ENCODE results near the gene FCHSD1.

The FCHSD1 gene

DNA sequence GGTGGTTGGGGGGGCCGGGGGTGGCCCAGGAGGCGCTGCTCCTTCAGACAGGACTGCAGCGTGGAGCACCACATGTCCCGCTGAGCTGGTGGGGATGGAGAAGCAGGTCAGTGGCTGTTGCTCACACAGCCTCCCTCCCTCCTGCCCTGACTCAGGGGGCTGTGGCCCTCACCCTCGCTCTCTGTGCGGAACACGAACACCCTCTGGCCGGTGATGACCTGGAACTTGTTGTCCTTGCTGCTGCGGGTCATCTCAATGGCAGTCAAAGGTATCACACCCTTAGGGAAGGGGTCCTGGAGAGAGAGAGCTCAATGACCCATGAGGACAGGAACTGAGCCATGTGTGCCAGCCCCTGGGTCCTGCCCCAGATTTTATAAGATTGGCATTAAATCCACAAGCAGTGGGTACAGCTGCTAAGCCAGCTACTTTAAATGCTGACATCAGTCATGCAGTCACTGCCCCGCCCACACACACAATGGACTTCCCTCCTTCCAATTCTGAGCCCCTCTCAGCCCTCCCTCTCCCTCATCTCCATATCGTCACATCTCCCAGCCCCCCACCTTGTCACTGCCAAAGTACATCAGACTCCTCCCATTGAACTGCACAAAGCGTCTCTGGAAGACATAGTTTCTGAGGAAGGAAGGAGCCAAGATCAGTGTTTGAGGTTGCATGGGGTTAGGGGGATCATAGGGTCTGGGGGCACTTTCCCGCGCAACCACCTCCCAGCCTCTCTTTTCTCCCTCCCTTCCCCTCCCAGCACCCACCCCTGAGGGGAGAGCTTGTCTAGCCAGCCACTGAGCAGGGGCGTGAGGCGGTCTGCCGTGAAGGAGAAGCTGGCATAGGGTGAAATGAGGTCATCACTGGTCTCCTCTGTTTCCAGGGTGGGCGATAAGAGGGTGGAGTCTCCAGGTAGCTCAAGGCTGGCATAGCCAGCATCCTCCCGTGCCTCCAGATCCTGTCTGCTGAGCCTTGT, 21.9 kb upstream of the FCHSD1 start:
- DNase-seq: no peak

DNA sequence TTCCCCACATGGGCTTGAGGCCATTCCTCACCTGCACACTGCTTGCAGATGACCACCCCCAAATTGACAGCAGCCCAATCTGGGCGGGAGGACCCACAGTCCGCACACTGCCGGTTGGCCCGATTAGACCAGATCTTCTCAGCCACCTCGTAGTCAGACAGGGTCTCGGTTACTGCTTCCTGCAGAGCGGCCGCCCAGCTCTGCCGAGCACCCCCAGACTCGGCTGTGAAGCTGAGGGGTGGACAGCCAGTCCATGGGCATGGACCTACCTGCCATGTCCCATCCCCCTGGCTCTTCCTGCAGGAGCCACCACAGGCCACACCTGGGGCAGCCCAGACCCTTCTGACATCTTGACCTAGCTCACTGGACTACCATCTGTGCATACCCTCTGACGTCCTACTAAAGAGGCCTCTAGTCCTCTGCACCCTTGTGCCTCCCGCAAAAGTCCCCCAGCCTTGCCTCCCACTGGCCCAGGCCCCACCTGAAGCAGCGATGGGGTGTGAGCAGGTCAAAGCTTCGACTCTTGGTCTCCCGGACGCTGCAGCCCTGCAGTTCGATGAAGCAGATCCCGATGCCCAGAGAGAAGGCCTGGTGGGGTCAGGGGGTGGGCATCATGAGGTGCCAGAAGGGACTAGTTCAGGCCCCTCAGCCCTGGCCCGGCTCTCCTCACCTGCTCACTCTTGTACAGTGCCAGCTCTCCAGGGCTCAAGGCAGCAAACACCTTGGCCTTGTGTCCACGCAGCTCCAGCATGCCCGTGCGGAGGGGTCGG, 21.0 kb upstream of the FCHSD1 start:
- DNase-seq: no peak

DNA sequence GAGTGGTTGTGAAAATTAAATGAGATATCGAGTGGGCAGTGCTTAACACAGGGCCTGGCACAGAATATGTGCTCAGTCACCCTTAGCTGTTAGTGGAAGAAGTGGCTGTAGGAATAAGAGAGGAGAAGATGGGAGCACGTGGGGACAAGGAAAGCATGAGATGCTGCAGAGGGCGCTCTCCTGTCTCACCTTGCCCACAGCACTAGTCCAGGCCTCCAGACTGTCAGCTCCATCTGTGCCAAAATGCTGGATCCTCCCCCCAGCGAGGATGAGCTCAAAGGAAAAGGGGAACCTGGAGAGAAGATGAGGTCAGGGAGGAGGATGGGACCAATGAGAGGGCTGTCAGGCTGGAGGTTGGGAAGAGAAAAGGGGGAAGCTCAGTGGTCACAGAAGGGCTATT, 18.3 kb upstream of the FCHSD1 start:
- DNase-seq: no peak

DNA sequence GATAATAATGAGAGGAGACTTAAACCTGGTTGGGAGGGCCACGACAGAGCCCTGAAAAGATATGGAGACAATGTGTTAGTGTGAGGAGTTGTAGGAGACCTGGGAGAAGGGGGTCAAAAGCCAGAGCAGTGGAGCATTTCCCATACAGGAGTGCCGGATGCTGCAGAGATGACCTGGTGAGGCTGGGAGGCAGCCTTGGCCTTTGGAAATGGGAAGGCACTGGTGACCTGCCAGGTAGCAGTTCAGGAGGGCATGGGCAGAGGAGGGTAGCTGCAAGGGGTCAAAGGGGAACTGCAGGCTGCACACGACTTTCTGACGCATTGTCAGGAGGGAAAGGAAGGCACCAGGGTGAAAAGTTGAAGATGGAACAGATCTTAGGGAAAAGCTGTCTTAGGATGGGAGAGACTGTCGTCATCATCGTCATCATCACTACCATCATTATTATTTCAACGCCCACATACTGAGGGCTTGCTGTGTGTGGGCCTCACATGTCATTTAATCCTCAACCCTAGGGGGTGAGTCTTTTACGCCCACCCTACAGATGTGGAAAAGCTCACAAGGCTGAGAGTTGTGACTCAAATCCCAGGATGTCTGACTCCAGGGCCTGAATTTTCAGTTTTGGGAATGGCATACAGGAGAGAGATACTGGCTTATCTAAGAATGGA, 17.5 kb upstream of the FCHSD1 start:
- no peak for DNase-seq

DNA sequence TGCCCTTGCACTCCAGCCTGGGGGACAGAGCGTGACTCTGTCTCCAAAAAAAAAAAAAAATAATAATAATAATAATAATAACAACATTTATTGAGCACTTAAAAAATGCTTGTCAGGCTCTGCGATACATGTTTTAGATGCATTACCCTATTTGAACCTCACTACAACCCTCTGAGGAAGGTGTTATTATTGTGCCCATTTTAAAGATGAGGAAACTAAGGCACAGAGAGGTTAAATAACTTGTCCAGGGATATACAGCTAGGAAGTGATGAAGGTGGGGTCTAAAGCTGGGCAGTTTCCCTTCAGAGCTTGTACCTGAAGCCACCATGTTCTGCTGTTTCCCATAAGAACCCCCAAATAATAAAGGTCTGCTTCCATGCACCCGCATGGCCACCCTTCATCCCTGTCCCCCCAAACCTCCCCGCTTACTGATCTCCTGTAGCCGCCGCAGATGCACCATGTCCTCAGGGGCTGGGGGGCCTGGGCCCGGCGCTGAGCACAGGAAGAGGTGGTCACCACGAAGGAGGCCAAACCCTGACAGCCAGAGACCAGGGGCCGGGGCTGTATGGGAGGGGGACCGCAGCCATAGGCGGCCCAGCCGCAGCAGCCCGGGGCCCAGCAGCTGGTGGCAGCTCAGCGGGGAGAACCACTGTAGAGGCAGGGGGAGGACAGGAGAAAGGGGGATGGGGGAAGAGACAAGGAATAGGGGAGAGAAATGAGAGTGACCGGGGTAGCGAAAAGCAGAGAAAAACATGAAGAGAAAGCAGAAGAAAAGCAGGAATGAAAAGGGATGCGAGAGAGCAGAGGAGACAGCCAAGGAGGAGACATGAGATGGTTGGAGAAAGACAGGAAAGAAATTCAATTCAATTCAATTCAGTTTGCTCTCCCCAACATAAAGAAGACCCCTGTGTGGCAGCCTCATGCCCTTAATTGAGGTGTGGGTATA, 15.1 kb upstream of the FCHSD1 start:
- no peak for DNase-seq

DNA sequence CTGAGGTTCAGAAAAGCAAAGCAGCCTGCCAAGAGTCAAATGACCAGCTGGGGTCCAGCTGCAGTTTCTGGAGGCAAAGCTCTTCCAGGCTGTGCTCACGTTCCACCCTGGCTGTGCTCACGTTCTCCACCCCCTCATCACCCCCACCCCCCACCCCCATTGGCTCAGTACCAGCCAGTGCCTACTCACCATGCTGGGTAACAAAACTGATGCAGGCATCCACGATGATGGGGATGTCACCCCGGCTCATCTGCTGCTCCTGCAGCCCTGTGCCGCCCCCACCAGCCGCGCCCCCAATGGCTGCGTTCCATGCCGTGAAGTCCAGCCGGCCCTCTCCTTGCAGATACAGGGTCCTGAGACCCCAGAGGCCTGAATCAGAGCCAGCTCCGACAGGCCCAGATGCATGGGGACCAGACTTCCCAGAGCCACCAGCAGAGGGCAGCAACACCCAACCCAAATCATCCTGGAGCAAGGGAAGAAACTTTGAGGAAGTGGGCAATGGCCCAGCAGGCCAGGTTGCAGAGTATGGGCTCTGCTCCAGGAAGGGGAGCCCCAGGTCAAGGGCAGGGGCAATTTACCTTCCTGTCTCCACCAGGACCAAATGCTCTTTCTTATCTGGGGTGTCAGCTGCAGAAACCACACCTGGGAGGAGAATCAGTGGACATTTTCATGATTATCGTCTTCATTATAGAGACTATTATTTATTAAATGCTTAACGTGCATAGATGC, 13.7 kb upstream of the FCHSD1 start:
- DNase-seq: peak; percentile 19

DNA sequence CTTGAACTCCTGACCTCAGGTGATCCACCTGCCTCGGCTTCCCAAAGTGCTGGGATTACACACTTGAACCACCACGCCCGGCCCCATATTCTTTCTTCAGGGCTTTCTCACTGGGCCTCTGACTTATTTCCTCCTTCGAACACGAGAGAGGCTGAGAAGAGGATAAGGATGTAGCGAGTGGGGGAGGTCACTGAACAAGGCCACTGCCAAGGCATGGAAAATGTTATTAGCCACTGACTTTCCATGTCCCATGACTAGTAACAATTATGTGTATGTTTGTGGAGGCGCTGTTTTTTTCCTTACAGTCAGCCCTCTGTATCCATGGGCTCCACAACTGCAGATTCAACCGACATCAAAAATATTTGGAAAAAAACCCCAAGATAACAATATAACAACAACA, 12.3 kb upstream of the FCHSD1 start:
- no peak for DNase-seq

DNA sequence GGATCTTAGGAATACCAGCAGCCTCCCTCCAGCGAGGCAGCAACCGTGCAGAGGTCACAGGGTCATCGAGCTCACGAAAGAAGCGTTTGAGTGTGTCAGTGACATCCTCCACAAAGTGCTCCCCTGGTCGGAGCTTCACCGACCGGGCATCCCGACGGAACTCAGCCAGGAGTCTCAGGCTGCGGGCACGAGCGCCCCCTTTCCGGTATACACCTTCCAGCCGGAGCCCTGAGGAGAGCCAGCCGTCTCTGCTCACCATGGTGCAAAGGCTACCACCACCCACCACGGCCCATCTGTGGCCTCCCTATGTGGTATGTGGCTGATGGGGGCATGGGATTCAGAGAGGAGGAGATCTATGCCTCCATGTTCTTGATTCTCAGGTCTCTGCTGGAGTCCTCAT, 10.8 kb upstream of the FCHSD1 start:
- DNase-seq: no peak

DNA sequence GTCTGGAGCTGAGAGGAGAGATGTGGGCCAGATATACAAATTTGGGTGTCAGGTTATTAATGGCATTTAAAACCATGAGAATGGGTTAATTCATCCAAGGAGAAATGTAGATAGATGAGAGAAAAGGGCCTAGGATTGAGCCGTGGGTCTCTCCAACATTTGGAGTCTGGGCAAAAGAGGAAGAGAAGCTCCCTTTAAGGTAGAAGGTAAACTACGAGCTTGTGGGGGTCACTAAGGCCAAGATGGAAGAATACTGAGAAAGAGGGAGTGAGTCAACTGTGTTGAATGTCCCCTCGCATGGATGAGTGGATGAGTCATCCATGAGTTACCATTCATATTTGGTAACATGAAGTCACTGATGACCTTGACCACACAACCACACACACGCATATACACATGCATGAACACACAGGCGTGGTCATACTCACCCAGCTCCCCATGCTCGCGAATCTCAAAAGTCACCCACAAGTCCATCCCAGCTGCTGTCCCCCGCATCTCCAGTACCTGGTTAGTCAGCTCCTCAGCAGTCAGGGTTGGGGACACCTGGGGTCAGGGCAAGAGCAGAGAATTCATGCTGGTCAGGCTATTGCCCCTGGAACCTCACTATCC, 6.8 kb upstream of the FCHSD1 start:
- no peak for DNase-seq

DNA sequence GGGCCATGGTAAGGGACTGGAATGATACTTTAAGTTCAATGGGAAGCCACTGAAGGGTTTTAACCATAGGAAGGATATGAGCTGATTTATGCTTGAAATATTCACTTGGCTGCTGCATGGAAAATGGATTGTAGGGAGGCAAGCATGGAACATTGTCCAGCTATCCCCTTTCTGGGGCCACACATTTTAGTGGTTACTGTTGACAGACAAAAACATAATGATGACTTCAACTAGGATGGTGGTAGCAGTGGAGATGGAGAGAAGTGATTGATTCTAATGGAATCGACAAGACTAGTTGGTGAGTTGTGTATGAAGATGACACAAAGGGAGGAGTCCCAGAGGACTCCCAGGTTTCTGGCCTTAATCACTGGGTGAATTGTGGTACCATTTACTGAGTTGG, 6.2 kb upstream of the FCHSD1 start:
- no peak for DNase-seq

DNA sequence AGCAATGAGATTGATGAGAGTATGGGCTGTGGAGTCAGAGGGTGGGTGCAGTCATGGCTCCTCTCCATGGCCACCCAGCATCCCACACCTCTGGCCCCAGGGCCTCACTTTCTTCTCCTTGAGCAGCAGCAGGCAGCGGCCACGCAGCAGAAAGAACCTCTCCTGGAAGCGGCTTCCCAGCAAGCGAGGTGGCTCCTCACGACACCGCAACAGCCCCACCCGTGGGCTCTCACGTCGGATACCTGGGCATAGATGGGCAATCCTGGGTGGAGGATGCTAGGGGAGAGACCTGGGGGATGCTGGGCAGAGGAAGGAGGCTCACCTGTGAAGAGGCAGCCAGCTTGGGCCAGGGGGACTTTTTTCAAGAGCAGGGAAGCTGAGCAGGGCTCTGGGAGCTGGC, 5.2 kb upstream of the FCHSD1 start:
- DNase-seq: no peak

DNA sequence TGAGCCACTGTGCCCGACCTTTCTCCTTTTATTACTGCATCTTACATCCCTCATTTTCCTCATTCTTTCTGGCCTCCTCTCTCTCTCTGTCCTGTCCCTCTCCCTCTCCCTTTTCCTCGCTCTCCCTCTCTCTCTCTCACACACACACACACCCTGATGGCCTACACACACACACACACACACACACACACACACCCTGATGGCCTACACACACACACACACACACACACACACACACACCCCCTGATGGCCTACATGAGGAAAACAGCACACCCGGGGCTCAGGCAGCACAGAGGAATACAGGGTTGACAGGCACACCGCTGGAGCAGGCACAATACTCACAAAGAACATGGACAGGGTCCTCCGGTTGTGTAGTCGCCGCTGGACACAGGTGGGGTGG, 3.8 kb upstream of the FCHSD1 start:
- no peak for DNase-seq

DNA sequence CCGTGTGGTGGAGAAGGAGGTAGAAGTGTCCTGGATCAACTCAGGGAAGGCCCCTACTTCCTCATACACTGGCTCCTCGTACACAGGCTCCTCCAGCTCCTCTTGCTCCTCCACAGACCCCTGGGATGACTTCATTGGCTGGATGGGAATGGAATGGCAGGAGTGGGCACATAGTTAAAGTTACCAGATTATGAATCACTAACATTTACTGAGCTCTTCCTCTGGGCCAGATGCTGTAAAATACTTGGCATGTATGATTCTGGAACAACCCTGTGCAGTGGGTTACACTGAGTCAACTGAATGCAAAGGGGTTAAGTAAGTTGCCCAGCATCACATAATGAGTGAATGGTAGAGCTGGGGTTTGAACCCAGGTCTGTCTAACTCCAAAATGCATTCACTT, 3.1 kb upstream of the FCHSD1 start:
- DNase-seq: no peak

DNA sequence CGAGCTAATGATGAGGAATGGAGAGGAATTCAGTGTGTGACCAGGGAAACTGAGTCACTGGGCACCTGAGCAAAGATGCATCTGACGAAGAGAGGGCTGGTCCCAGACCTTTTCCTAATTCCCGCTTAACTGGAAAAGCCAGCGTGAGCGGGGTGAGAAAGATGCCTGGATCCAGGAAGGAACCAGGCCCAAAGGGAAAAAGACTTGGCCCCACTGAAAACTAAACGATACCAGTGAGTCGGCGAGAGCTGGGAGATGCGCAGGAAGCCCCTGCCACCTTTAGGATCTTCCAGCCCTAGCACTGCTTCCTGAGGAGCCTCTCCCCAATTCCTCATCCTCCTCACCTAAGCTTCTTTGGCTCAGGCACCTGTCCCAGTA, 499 bp upstream of the FCHSD1 start:
- no peak for DNase-seq

DNA sequence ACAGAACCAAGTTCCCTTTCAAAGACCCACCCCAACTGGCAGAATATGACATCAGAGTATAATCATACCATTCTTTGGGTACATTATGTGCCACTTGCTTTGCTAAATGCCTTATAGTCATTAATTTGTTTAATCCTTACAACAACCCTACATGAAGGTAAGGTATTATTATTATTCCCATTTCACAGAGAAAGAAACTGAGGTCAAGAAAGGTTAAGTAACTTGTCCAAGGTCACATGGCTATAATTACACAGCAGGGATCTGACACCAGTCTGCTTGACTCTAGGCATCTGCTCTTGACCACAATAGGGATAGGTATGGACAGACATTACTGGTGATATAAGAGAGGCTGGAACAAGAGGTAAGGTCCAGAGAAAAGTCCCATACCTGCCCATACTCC, 1.2 kb downstream of the FCHSD1 start:
- no peak for DNase-seq

DNA sequence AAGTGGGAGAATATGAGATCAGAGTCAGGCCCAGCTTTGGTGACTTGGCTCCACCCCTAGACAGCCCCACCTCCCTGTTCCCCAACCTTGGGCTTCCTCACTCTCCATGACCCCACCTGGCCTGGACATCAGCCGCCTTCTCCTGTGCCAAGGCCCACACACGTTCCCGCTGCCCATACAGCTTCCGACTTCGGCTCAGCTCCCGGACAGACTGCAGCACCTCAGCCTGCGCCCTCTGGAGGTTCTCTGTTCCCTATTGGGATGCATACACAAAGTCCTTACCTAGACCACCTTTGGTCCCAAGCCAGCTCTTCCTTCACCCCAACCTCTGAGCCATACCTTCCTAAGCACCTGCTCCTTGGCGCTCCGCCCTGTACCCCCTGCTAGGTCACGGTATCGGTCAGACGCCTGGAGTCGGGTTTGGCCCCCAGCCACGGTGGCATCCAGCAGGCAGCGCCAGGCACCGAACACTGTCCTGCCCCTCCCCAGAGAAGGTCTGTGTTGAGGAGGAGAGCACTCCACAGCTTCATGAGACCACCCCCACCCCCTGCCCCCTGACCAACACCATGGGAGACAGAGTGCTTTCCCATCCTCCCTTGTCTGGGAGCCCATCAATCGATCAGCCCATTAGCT, 2.0 kb downstream of the FCHSD1 start:
- no peak for DNase-seq

DNA sequence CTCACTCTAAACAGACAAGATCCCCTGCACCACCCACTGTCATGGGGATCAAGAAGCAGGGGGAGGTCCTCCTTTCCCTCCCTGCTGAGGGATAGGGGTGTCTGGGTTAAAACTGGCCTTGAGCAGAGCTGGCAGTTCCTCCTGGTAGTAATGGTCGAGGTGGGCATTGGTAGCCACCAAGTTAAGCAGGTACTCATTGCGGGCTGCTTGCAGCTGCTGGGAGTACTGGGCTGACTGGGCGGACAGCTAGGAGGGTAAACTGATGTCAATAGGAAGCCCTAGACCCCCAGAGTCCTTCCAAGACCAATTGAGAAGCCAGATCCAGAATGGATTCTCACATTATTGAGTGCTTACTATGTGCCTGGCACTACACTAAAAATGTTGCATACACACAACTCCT, 3.4 kb downstream of the FCHSD1 start:
- DNase-seq: no peak

DNA sequence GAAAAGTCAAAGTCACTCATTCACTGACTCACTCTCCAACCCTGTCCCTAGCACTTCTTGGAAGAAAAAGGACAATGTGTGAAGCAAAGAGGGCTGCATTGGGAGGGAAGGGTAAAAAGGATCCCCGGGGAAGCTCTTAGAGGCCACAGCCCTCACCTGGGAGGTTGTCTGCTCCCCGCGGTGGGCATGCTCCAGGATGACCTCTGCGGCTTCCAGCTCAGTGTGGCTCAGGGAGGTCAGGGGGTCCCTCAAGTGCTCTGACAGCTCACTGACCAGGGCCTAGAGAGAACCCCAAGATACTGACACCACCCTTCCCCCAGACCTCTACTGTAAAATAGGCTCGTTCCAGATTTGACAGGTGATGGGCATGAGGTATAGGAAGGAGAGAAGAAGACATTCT, 4.0 kb downstream of the FCHSD1 start:
- no peak for DNase-seq

DNA sequence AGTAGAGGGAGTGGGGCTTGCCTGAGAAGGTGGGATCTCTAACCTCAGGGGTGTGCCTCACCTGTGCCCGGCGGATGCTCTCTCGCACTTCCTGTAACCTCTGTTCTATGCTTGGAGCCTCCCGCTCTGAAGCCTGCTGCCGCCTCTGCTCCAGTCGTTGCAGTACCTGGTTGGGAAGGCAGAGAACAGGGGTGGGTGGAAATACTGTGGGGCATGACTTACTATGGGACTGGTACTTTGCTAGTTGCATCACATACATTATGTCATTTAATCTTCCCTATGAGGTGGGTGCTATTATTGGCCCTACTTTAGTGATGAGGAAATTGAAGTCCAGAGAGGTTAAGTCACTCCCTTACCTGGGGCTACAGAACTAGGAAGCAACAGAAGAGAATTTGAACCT, 5.2 kb downstream of the FCHSD1 start:
- DNase-seq: no peak

DNA sequence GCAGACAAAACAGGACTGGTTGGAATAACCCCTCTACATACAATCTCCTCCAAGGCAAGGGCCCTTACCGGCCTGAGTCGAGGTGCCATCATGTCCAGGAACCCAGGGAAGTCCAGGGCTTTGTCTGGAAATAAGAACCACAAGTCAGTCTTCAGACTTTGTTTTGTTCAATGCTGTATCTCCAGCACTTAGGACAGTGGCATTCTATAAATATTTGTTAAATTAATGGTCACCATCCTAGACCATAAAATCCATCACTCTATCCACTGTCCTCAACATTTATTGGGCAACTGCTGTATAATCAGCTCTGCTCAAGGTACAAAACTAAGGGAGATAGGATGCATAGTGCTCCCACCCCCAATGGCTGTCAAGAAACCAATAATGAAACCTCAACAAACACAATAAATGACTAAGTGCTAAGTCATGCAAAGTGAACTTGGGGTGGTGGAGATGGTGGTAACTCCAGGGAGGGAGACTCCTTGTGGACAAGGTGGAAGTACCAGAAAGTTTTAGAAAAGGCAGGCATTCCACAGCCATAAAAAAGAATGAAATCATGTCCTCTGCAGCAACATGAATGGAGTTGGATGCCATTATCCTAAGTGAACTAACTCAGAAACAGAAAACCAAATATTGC, 9.5 kb downstream of the FCHSD1 start:
- DNase-seq: no peak
